Left hindlimb (tissue), 1 donor: ENCODE data around the gene LXN.
"Not testable (repeated sequence)": the region's sequence is repeated elsewhere in the genome, so short reads cannot be mapped to it uniquely, and the experiment has no call there.

Source experiments
- DNase-seq: peaks from one replicate; pipeline ENCODE4 v3.0.0-alpha.2; 2018

Gene LXN, protein sequence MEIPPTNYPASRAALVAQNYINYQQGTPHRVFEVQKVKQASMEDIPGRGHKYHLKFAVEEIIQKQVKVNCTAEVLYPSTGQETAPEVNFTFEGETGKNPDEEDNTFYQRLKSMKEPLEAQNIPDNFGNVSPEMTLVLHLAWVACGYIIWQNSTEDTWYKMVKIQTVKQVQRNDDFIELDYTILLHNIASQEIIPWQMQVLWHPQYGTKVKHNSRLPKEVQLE

DNA sequence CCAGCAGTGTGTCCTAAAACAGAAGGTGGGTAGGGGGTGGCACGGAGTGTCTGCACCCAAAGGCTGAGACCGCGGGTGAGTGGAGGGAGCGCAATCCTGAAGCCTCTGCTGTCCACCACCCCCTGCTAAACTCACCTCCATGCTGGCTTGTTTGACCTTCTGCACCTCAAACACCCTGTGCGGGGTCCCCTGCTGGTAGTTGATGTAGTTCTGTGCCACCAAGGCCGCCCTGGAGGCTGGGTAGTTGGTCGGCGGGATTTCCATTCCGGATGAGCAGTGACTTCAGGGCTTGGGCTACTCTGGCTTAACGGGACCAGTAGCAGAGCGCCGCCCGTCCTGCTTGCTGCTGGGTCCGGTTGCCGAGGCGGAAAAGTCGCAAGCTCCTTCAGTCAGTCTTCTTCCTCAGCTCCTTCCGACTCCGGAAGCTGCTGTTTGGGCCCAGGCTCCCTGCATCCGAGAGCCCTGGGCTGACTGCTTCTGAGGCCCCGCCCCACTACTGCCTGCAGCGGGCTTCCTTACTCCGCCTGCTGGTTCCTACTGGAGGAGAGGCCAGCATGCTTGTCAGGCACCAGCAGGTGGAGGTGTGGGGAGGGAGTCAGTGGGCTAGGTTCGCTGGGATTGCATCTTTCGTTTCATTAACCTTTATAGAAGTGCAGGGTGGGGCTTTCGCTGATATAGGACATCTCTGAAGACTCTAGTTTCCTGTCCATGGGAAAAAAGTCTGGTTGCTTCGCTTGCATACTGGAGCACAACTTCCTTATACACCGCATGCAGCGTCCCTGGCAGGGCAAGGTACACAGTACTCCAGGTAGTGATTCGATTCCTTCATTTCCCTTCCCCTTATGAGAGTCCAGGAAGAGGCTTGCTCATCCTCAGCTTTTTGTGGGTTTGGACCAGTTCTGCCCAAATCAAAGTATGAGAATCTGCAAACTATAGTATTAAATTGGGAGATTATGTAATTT, at the start of gene LXN:
LXN (minus strand) TSS at position 434 of the 962 bp plus-strand sequence; CDS start at position 264, 170 bp downstream.
- peak; percentile 82 for DNase-seq

DNA sequence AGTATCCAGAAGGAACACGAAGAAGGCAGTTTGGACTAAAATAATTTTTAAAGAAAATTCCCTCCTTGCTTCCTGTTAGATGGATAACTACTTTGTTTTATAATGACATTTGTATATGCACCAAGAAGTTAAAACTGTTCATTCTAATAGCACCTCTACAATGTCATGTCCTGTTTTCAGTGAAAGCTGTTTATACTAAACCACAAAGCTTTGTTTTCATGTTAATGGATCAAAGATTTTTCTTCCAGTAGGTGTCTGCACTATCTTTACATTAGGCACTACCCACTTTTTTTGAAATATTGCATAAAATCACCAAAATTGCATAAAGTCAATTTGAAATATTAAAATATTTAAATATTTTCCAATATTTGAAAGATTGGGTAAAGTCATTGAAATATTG, 49.7 kb upstream of the LXN start:
- DNase-seq = no peak

DNA sequence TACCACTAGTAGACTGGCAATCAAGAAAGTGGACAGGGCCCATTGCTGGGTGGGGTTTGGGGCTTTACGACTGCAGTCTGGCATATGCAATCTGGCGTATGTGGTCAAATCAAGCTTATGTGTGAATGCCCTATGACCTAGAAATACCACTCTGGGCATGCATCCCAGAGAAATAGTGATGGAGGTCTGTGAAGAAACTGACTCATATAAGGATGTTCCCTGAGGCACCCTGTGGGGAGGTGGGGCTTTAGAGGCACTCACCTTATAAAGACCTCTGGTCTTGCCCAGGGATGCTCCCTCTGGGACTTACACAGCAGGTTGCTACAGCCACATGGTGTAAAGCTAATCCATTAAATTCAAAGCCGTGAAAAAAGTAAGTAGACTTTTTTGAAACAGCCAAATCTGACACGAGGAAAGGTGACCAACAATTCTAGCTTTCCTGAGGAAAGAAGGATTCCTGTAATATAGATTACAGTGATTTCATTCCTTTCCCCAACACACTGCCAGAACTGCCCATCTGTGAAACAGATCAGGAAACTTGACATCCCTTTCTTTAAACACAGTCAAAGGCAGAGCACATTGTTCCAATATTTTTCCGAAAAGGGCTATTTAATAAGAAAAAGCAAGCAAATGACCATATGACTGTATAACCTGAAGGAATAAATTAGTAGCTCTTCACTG, 46.2 kb upstream of the LXN start:
- DNase-seq = peak; percentile 60

DNA sequence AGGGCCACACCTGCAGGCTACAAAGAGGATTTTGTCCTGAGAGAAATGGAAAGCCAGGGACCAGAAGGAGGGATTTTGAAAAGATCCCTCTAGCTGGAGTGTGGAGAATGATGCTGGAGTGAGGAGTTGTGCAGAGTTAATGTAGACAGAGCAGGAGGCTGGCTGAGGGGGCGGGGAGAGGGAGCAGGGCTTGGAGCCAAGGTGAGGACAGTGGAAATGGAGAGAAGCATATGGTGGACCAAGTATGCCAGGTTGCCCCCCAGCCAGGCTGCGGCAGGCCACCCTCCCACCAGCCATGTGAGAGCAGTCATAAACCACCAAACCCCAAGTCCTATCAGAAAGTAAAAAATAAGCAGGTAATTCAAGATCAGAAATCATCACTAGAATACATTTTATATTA, 45.1 kb upstream of the LXN start:
- DNase-seq = no peak

DNA sequence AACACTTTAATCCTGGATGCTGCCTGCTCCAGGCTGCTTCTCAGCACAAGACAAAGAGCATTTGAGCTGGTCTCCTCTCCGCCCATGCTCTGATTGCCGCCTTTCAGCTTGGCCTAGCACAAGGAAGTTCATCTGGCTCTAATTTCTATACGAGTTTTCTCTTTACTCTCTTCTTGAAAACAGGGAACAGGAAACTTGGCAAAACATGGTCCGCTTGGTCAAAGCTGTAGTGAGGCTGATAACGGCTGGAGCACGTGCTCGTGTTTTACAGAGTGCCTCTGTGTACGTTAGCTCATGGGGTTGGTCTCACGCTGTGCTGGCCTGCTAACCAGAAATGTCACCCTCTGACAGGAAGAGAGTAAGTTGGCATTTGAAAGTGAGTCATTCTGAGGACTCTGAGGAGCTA, 40.6 kb upstream of the LXN start:
- DNase-seq = no peak

DNA sequence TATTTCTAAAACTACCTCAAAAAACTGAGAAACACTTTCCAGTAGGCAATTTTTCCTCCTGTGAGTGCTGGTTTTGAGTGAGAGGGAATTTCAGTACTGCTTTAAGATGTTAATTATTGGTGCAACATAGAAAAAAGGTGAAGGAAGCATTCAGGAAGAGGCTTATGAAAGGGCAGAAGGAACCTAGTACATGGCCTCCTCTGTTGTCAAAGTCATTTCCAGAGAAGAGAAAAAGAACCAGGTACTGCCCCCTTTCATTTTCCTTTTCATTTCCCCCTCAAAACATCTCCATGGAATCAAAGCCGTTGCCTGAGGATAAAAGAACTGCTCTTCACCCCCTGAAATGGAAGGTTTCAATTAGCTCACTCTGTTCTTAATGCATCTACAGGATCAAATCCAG, 40.0 kb upstream of the LXN start:
- DNase-seq = no peak

DNA sequence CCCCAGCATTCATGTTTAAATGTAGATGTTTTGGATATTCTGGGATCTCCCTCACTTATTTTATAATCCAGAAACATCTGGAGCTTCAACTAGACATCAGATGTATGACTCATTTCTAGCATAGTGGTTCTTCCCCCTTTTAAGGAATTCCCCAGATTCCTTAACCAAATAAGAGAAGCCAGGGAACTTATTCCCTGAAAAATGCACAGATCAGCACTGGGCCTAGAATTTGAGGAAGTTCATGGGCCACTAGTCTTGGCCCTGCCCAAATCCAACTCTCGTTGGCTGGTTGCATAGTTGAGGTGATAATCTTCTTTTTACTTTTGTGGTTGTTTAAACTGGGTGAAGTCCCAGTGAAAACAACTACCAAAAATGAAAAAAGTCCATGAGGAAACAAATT, 39.4 kb upstream of the LXN start:
- no peak for DNase-seq

DNA sequence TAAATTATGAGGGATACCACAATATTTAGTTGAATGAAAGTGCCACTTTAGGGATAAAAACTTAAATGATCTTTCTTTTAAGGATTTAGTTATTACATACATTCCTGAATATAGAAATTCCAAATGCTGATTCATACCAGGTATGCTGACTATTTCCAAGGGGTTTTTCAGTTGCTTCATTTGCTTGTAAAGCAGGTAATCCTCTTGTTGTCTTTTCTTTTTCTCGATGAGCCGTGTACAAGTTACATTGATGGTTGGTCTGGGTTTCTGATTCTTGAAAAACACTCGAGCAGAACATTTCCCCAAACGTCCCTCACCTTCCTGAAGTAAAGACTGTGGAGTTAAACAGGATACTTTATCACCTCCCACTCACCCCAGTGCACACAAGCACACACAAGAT, 38.2 kb upstream of the LXN start:
- DNase-seq = no peak

DNA sequence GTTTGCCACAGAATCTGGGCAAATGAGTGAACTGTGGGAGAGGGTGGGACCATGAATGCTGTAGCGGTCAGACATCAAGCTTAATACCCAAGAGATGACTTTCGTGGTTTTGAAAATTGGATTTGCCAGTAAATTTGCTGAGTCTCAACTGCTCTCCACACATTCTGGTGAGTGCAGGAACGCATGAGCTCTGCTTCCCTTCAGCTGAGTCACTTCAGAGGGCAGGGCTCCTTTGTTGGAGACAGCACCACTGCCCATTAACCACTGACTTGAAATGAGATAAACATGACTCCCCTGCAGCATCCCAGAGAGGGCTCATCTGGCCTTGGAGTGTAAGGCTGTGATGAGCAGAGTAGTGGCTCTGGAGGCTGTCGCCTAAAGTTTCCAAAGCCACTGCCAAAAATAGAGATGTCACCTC, 37.2 kb upstream of the LXN start:
- DNase-seq = peak; percentile 65

DNA sequence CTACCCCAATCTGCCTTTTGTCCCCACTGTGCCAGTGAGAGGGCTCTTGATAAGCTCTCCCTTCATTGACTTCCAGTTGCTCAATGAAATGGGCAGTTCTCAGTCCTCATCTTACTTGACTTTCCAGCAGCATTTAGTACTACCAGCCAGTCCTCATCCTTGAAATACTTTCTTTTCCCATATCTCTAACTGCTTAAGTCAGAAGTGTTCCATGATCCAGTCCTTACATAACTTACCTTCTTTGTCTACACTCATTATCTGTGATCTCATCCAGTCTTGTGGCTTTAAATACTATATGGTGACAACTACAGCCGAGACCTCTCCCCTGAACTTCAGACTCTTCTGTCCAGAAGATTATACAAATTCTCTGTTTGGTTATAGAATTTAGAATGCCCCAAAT, 31.1 kb upstream of the LXN start:
- DNase-seq = no peak

DNA sequence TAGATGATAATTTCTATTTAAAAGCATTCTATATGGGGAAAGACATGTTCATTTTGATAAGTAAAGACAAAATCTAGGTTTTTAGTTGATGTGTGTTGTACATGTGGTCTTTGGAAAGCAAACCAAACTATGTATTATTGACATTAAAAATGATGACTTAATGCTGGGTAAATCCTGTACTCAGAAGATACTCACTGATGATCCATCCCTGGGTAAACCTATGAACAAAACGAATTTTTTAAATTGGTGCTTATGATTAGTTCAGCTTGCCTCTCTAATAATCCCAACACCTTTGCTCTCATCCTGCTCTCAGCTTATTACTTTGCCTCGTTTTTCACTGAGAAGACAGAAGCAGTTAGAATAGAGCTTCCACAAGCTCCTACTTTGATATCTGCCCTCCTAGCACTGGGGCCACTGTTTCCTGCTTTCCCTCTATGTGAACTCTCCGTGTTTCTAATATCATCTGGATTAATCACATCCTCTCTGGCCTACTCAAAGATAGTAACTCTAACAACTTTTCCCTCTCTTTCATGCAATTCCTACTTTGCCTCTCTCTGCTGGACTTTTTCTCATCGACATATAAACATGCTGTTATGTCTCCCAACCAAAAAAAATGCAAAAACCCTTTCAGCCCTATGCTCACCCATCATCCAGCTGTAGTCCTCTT, 30.5 kb upstream of the LXN start:
- no peak for DNase-seq

DNA sequence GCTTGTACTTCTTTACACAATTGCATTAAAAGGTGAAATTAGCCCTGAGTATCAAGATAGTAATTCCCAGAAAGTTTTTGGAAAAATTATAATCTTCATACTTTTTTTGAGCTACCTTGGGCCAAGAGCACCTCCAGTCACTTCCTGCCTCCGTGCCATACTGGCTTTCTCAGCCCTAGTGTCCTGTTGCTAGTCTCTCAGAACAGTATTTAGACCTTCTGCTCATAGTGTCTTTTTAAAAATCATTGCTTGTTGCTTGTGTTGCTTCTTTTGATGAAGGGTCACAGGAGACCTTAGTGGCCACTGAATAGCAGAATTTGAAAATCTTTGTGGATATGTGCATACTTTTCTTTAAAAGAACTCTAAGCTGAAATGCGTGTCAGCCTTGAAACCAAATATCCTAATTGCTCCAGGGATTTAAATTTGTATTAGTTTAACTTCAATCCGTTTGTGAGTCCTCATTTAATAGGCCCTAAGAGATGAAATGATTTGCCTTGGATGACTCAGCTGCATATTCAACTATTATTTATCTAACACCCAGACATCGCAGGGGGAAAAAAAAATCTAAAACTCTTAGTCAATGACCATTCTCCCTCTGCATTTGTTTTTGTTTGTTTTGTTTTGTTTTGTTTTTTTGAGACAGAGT, 29.1 kb upstream of the LXN start:
- DNase-seq = no peak

DNA sequence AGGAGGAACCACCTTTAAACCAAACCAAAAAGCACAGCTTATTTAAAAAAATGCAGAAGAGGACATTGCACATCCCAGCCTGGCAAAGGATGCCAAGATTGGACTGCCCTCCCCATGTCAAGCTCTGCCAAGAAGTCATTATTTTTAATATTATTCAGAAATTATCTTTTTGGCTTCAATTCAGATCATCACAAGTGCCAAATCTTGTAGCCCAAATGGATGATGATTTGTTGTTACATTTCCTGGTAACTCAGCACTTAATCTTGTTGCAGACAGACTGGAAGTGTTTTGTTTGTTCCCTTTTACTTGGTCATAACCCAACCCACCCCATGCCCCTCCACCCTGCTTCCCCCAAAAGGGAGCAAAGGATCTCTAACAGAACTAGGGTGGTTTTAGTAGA, 28.1 kb upstream of the LXN start:
- no peak for DNase-seq

DNA sequence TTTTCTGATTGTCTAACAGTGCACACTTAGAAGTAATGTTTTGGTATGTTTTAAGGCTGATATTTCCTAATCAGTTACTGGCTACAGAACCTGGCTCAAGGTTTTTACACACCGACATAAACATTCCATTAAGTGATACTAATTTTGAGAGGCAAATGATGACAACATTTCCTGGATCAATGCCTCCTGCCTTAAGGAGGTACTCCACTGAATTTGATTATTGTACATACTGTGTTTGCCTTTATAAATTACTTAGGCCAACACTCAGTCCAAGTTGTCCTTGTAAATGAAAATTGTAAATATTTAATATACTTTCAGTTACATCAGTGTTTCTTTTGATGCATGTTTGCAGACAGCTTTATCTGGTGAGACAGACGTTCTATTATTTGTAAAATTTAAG, 24.2 kb upstream of the LXN start:
- DNase-seq = no peak

DNA sequence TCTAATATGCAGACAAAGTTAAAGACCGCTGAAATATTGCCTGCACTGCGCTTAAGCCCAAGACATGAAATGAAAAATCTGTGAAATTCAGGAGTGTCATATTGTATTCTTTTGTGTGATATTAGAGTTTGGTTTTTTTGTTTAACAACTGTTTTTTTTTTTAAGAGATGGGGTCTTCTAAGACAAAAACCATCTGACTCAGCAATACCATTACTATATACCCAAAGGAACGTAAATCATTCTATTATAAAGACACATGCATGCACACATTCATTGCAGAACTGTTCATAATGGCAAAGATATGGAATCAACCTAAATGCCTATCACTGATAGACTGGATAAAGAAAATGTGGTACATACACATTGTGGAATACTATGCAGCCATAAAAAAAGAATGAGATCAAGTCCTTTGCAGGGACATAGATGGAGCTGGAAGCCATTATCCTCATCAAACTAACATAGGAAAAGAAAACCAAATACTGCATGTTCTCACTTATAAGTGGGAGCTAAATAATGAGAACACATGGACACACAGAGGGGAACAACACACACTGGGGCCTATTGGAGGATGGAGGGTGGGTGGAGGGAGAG, 21.5 kb upstream of the LXN start:
- DNase-seq = not testable (repeated sequence)

DNA sequence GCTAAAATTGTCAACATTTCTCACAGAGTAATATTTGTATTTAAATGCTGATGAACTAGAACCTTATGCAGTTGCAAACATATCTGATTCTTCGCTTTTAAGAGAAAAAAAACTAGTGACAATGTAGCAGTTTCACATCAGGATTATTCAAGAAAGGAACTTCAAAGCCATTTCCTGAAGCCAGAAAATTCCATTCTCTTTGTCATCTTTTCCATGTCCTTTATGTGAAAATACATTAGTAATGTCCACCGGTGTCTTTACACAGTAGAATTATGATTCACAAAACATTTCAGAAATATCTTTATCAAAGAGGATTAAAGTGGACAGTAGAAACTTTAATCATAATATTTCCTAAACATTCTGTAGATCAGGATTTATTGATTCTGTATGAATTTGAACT, 12.7 kb upstream of the LXN start:
- no peak for DNase-seq

DNA sequence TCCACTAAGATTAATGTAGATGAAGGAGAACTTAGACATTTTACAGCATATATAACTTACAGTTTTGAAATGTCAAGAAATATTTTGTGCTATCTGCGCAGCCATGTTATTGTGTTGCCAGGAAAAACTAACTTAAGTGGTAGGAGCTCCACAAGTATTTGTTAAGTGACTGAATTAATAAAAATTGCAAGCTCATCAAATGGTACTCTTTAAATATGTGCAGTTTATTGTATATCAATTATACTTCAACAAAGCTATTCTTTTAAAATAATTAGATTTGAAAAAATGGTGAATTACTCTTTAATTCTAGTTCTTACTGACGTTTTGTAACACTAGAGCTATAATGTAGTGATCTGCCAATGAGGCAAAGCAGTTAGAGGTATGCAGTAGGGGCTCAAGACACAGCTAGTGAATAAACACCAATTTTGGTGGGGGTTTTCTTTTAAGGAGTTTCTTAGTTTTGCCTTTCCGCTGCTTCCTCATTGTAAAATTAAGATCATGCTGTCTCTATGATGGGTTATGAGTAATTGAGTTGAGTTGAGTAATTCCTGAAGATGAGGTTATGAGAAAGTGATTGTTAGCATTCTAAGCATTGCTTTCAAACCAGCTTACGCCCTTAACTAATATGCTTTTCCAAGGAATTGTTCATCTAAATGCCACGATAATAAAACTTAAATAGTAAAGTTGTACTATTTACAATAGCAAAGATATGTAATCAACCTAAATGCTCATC, 10.9 kb upstream of the LXN start:
- no peak for DNase-seq

DNA sequence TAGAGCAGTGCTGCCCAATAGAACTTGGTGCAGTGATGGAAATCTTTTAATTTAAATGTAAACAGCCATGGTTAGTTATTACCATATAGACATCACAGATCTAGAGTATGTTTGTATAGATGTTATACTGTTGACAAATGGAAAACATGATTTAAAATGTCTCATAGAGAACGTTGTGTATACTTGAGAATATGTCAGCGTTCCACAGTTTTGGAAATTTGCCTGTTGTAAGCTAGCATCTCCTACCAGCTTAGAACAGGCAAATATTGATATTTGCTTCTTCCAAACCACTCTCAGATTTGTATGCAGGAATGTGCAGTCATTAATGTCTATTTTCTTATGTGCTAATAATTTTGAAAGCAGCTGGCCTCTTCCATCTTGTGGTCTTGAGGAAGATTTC, 8.4 kb upstream of the LXN start:
- no peak for DNase-seq

DNA sequence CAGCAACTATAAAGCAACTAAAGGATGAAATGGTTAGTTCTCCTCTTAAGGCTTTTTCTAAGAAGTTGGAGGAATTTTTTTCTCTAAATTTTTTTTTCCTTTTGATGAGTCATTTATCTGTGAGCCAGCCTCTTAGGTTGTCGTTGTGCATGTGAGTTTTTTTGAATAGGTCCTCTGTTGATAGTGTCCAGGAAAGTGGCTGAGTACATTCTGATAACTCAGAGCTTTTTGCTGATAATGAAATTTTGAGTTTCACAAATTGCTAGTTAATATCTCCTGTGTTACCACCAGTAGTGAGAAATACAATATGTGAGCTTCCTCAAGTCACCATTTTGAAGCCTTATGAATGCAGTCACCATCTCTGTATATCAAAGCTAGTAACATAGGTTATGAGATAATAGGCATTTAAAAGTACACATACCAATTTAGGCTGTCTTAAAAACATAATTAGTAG, 7.1 kb upstream of the LXN start:
- DNase-seq = no peak

DNA sequence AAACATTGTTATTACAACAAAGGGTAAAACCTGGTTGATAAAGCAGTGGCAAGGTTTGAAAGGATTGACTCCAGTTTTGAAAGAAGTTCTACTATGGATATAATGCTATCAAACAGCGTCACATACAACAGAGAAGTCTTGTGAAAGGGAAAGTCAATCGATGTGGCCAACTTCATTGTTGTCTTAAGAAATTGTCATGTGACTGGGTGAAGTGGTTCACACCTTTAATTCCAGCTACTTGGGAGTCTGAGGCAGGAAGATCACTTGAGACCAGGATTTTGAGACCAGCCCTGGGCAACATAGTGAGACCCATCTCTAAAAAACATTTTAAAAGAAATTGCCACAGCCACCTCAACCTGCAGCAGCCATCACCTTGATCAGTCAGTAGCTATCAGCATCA, 6.2 kb upstream of the LXN start:
- no peak for DNase-seq

DNA sequence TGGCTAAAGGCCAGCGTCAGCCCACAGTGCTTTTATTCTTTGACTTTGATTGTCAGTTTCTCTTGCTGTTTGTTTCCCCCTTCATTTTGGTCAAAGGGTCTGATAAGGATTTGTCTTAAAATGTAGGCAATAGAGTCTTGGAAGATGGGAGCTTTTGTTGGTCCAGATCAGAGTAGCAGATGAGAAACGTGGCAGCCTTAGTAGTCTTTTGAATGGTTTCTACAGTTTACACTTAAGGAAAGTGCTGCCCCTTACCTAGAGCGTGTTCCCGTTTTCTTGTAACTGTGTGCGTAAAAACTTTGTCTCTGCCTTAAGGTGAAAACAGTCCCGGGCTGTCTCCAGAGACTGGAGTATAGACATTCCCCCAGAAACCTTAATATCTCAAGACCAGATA, 630 bp downstream of the LXN start:
- DNase-seq = no peak

DNA sequence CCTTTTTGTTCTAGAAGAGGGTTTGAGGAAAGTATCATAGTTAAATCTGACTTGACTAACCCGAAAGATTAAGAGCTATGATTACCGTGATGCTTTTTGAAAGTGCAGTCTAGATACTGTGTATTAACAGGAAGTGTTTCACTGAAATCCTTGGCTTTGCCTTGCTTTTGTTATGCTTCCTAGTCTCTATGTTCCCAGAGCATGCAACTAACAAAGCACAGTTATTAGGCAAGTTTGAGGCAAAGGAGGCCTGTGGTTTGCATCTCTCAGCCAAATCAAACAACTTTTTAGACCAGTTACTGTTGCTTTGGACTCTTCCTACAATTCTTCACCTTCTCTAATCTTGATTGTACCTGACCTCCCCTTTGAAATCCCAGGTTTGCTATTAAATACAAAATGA, 3.9 kb downstream of the LXN start:
- no peak for DNase-seq
